ENCODE data around the gene MATR3.
A peak's percentile ranks its signal among the peaks of the same experiment; 100 is the strongest.
"Not testable (repeated sequence)": the region's sequence is repeated elsewhere in the genome, so short reads cannot be mapped to it uniquely, and the experiment has no call there.

Gene MATR3

GRCh38 chr5:139263946-139264345 is 29.6 kb upstream of the MATR3 start:
- Histone ChIP-seq H2AFZ (ENCODE audit: low read depth, low read length) (no peak overlapping the region), H3K9me3 (ENCODE audit: low read length) (no peaks in the 10 kb centered on the region), H3K4me3 (ENCODE audit: low read length) (no peak overlapping the region), H3K4me1 (ENCODE audit: insufficient read depth, low read length) (peaks cover 14% of the 10 kb centered on the region), H3K36me3 (ENCODE audit: insufficient read depth, low read length) (no peaks in the 10 kb centered on the region), H3K27me3 (ENCODE audit: insufficient read depth, low read length) (no peaks in the 10 kb centered on the region)

GRCh38 chr5:139265001-139265400 is 28.5 kb upstream of the MATR3 start:
- Histone ChIP-seq H3K4me3 (ENCODE audit: low read length) (no peak overlapping the region), H2AFZ (ENCODE audit: low read depth, low read length) (no peak overlapping the region), H3K27me3 (ENCODE audit: insufficient read depth, low read length) (no peaks in the 10 kb centered on the region), H3K4me1 (ENCODE audit: insufficient read depth, low read length) (peaks cover 14% of the 10 kb centered on the region), H3K36me3 (ENCODE audit: insufficient read depth, low read length) (no peaks in the 10 kb centered on the region), H3K9me3 (ENCODE audit: low read length) (no peaks in the 10 kb centered on the region)

- Histone ChIP-seq H3K4me1 (ENCODE audit: insufficient read depth, low read length) (peaks cover 14% of the 10 kb centered on the region), H3K36me3 (ENCODE audit: insufficient read depth, low read length) (no peaks in the 10 kb centered on the region), H3K27me3 (ENCODE audit: insufficient read depth, low read length) (no peaks in the 10 kb centered on the region), H3K9me3 (ENCODE audit: low read length) (no peaks in the 10 kb centered on the region), H2AFZ (ENCODE audit: low read depth, low read length) (no peak overlapping the region), H3K4me3 (ENCODE audit: low read length) (no peak overlapping the region)
Observed at GRCh38 chr5:139266236-139266635, 27.3 kb upstream of the MATR3 start.

GRCh38 chr5:139267481-139267880 is 26.1 kb upstream of the MATR3 start:
- Histone ChIP-seq H3K27me3 (ENCODE audit: insufficient read depth, low read length) (no peaks in the 10 kb centered on the region), H3K9me3 (ENCODE audit: low read length) (no peaks in the 10 kb centered on the region), H2AFZ (ENCODE audit: low read depth, low read length) (no peak overlapping the region)

GRCh38 chr5:139268364-139269202 is 25.0 kb upstream of the MATR3 start:
- Histone ChIP-seq H3K4me1 (ENCODE audit: insufficient read depth, low read length) (peaks cover 16% of the 10 kb centered on the region), H3K27me3 (ENCODE audit: insufficient read depth, low read length) (no peaks in the 10 kb centered on the region), H2AFZ (ENCODE audit: low read depth, low read length) (no peak overlapping the region), H3K36me3 (ENCODE audit: insufficient read depth, low read length) (no peaks in the 10 kb centered on the region), H3K9me3 (ENCODE audit: low read length) (no peaks in the 10 kb centered on the region), H3K4me3 (ENCODE audit: low read length) (no peak overlapping the region)

More at GRCh38 chr5:139267481-139267880, 26.1 kb upstream of the MATR3 start:
- H3K36me3 ChIP-seq (ENCODE audit: insufficient read depth, low read length), result no peaks in the 10 kb centered on the region
- no peak overlapping the region for H3K4me3 ChIP-seq (ENCODE audit: low read length)
- peaks cover 7% of the 10 kb centered on the region for H3K4me1 ChIP-seq (ENCODE audit: insufficient read depth, low read length)

GRCh38 chr5:139270718-139271117 is 22.8 kb upstream of the MATR3 start:
- not testable (repeated sequence) for H2AFZ ChIP-seq (ENCODE audit: low read depth, low read length); H3K27me3 ChIP-seq (ENCODE audit: insufficient read depth, low read length); H3K36me3 ChIP-seq (ENCODE audit: insufficient read depth, low read length); H3K4me3 ChIP-seq (ENCODE audit: low read length); H3K9me3 ChIP-seq (ENCODE audit: low read length)
- H3K4me1 ChIP-seq (ENCODE audit: insufficient read depth, low read length), result peaks cover 23% of the 10 kb centered on the region

- H3K9me3 ChIP-seq (ENCODE audit: low read length), result no peaks in the 10 kb centered on the region
- H3K4me3 ChIP-seq (ENCODE audit: low read length), result no peak overlapping the region
- H3K27me3 ChIP-seq (ENCODE audit: insufficient read depth, low read length), result no peaks in the 10 kb centered on the region
- no peak overlapping the region for H2AFZ ChIP-seq (ENCODE audit: low read depth, low read length)
- H3K4me1 ChIP-seq (ENCODE audit: insufficient read depth, low read length), result peaks cover 23% of the 10 kb centered on the region
- H3K36me3 ChIP-seq (ENCODE audit: insufficient read depth, low read length), result no peaks in the 10 kb centered on the region
Observed at GRCh38 chr5:139271201-139272027, 22.1 kb upstream of the MATR3 start.

GRCh38 chr5:139272471-139273321 is 20.8 kb upstream of the MATR3 start:
- H3K27me3 ChIP-seq (ENCODE audit: insufficient read depth, low read length), result no peaks in the 10 kb centered on the region
- no peaks in the 10 kb centered on the region for H3K9me3 ChIP-seq (ENCODE audit: low read length)
- H3K4me3 ChIP-seq (ENCODE audit: low read length), result peak overlapping the region; percentile 63
- H2AFZ ChIP-seq (ENCODE audit: low read depth, low read length), result peak overlapping the region; percentile 95
- H3K4me1 ChIP-seq (ENCODE audit: insufficient read depth, low read length), result peaks cover 23% of the 10 kb centered on the region
- no peaks in the 10 kb centered on the region for H3K36me3 ChIP-seq (ENCODE audit: insufficient read depth, low read length)

GRCh38 chr5:139273322-139273571 is 20.3 kb upstream of the MATR3 start:
- peaks cover 2% of the 10 kb centered on the region for H3K36me3 ChIP-seq (ENCODE audit: insufficient read depth, low read length)
- H3K27me3 ChIP-seq (ENCODE audit: insufficient read depth, low read length), result no peaks in the 10 kb centered on the region
- H2AFZ ChIP-seq (ENCODE audit: low read depth, low read length), result peak overlapping the region; percentile 95
- no peaks in the 10 kb centered on the region for H3K9me3 ChIP-seq (ENCODE audit: low read length)
- H3K4me1 ChIP-seq (ENCODE audit: insufficient read depth, low read length), result peaks cover 23% of the 10 kb centered on the region
- peak overlapping the region; percentile 63 for H3K4me3 ChIP-seq (ENCODE audit: low read length)

- Histone ChIP-seq H2AFZ (ENCODE audit: low read depth, low read length) (peak overlapping the region; percentile 95), H3K27me3 (ENCODE audit: insufficient read depth, low read length) (no peaks in the 10 kb centered on the region), H3K4me1 (ENCODE audit: insufficient read depth, low read length) (peaks cover 21% of the 10 kb centered on the region), H3K4me3 (ENCODE audit: low read length) (peak overlapping the region; percentile 63), H3K36me3 (ENCODE audit: insufficient read depth, low read length) (peaks cover 4% of the 10 kb centered on the region), H3K9me3 (ENCODE audit: low read length) (no peaks in the 10 kb centered on the region)
Observed at GRCh38 chr5:139273572-139274289, 19.8 kb upstream of the MATR3 start.

GRCh38 chr5:139275536-139275935 is 18.0 kb upstream of the MATR3 start:
- Histone ChIP-seq H2AFZ (ENCODE audit: low read depth, low read length) (no peak overlapping the region), H3K4me1 (ENCODE audit: insufficient read depth, low read length) (peaks cover 21% of the 10 kb centered on the region), H3K27me3 (ENCODE audit: insufficient read depth, low read length) (no peaks in the 10 kb centered on the region), H3K9me3 (ENCODE audit: low read length) (no peaks in the 10 kb centered on the region), H3K4me3 (ENCODE audit: low read length) (no peak overlapping the region), H3K36me3 (ENCODE audit: insufficient read depth, low read length) (peaks cover 11% of the 10 kb centered on the region)

GRCh38 chr5:139275956-139276355 is 17.6 kb upstream of the MATR3 start:
- Histone ChIP-seq H3K36me3 (ENCODE audit: insufficient read depth, low read length) (peaks cover 11% of the 10 kb centered on the region), H3K4me1 (ENCODE audit: insufficient read depth, low read length) (peaks cover 21% of the 10 kb centered on the region), H3K4me3 (ENCODE audit: low read length) (no peak overlapping the region), H3K9me3 (ENCODE audit: low read length) (no peaks in the 10 kb centered on the region), H3K27me3 (ENCODE audit: insufficient read depth, low read length) (no peaks in the 10 kb centered on the region), H2AFZ (ENCODE audit: low read depth, low read length) (no peak overlapping the region)

Data from neuron (in vitro differentiated cells).